AG09319 (cell line): ENCODE results near the gene TMEM11.

Experiments used
- DNase-seq: peaks from one replicate; pipeline ENCODE4 v3.0.0-alpha.2; 2010; ENCODE audit warnings: low read depth; ENCODE audit errors: extremely low read depth
- CTCF ChIP-seq: IDR thresholded peaks from 2 replicates; pipeline ENCODE4 v1.5.1; 2011; ENCODE audit warnings: low read depth, mild to moderate bottlenecking, inconsistent platforms, low read length, moderate library complexity

Gene TMEM11

GRCh38 chr17:21171309-21171922 lies 42.5 kb downstream of the TMEM11 start:
- DNase-seq, result no peak
- TF ChIP-seq CTCF, result no peak

- DNase-seq, result no peak
Measured at GRCh38 chr17:21170809-21171208, 43.2 kb downstream of the TMEM11 start.

GRCh38 chr17:21169496-21169895 lies 44.5 kb downstream of the TMEM11 start:
- no peak for TF ChIP-seq CTCF
- DNase-seq, result no peak

More at GRCh38 chr17:21170809-21171208, 43.2 kb downstream of the TMEM11 start:
- no peak for TF ChIP-seq CTCF

- TF ChIP-seq CTCF, result no peak
- DNase-seq, result no peak
Measured at GRCh38 chr17:21168555-21168865, 45.5 kb downstream of the TMEM11 start.

- DNase-seq, result no peak
- TF ChIP-seq CTCF, result no peak
Measured at GRCh38 chr17:21167303-21167702, 46.7 kb downstream of the TMEM11 start.

- no peak for DNase-seq
- TF ChIP-seq CTCF, result no peak
Measured at GRCh38 chr17:21166595-21167210, 47.3 kb downstream of the TMEM11 start.

- no peak for TF ChIP-seq CTCF
- no peak for DNase-seq
Measured at GRCh38 chr17:21165922-21166594, 47.9 kb downstream of the TMEM11 start.
